K562 (cell line): ENCODE measurements around the gene QPCT. TPM values are rescaled to one million over a fixed set of nuclear protein-coding genes. Genes with fewer than 3 reads are reported as not detected.
"Not testable (repeated sequence)": the region's sequence is repeated elsewhere in the genome, so short reads cannot be mapped to it uniquely, and the experiment has no call there.

Source experiments
- ATAC-seq: fragments of 200-7000 bp; cut with Tn5 transposase; 3 replicates; pipeline ENCODE4 v1.9.1; 2020; ENCODE audit warnings: moderate library complexity
- BruUV-seq: library from RNA; stranded (reverse); fragments of 400-500 nt; replicated peaks from 2 replicates; lab custom pipeline; 2021; lab: Mats Ljungman, UMichigan
- CTCF ChIA-PET: fragments of 300-600 bp; formaldehyde crosslinking; extraction: SDS; loops from one replicate; lab custom pipeline; 2021; ENCODE audit warnings: low intra/inter-chr PET ratio; lab: Yijun Ruan, JAX
- POLR2A ChIA-PET: fragments of 300-600, 350-650 bp; sonication (Branson Sonifier 250); formaldehyde crosslinking; extraction: SDS; loops from one replicate; lab custom pipeline; 2021; ENCODE audit warnings: antibody characterized with exemption, inconsistent platforms; lab: Yijun Ruan, JAX
- DNase-seq, 4 experiments: peaks; one replicate each; pipeline versions ENCODE4 v3.0.0 to v3.0.0-alpha.2; 2011 to 2018; ENCODE audit warnings: low spot score in 3 of 4, mixed read lengths in 3 of 4; ENCODE audit errors: extremely low read depth in 1 of 4
- FAIRE-seq: peaks from 2 replicates; lab custom pipeline; 2011; peaks lifted over from hg19 to GRCh38; lab: Jason Lieb, UNC
- H2AFZ ChIP-seq: 2 replicates; pipeline ENCODE4 v1.6.0; 2011; ENCODE audit warnings: low read depth, low read length, control low read depth, inconsistent platforms
- H3K27ac ChIP-seq: fragments of 200-600 bp; 3 replicates; pipeline ENCODE4 v1.8.0; 2011; ENCODE audit warnings: low read depth, mild to moderate bottlenecking, control low read depth, inconsistent platforms, low read length, moderate library complexity, mixed read lengths; ENCODE audit errors: extremely low read depth
- H3K27me3 ChIP-seq, 2 experiments: fragments of 300-600 bp in 1 of 2; 2 replicates in 1 of 2; 3 replicates in 1 of 2; pipeline versions ENCODE4 v1.6.0 to v1.8.0; 2011; ENCODE audit warnings: inconsistent platforms in 2 of 2, low read length in 2 of 2, mild to moderate bottlenecking in 1 of 2, mixed read lengths in 1 of 2, moderate library complexity in 1 of 2; ENCODE audit not compliant: control insufficient read depth in 2 of 2, insufficient read depth in 2 of 2
- H3K36me3 ChIP-seq: fragments of 300-600 bp; 3 replicates; pipeline ENCODE4 v1.8.0; 2011; ENCODE audit warnings: mild to moderate bottlenecking, low read length, inconsistent platforms; ENCODE audit not compliant: control insufficient read depth, insufficient read depth
- H3K4me1 ChIP-seq, 2 experiments: fragments of 200-600 bp in 1 of 2; replicated peaks in 1 of 2; 2 replicates in 1 of 2; 3 replicates in 1 of 2; pipeline versions ENCODE4 v1.5.1 to v1.8.0; 2011; ENCODE audit warnings: inconsistent platforms in 2 of 2, low read length in 2 of 2, mild to moderate bottlenecking in 1 of 2, mixed read lengths in 1 of 2, moderate library complexity in 1 of 2; ENCODE audit not compliant: control insufficient read depth in 2 of 2, insufficient read depth in 2 of 2
- H3K4me2 ChIP-seq: 2 replicates; pipeline ENCODE4 v1.6.1; 2011; ENCODE audit warnings: low read length, control low read depth, inconsistent platforms, mixed read lengths; ENCODE audit not compliant: insufficient read depth
- H3K4me3 ChIP-seq: fragments of 200-600 bp; sonication (generic), shearing (Covaris generic); 2 replicates; pipeline ENCODE4 v1.5.1; 2016; ENCODE audit warnings: control low read depth, inconsistent platforms
- H3K79me2 ChIP-seq: fragments of 200-600 bp; 3 replicates; pipeline ENCODE4 v1.8.0; 2011; ENCODE audit warnings: low read length, inconsistent platforms; ENCODE audit not compliant: control insufficient read depth, insufficient read depth
- H3K9ac ChIP-seq, 2 experiments: 2 replicates each; pipeline versions ENCODE4 v1.6.0 to v1.6.1; 2011; ENCODE audit warnings: low read depth in 2 of 2, low read length in 2 of 2, control low read depth in 1 of 2, inconsistent platforms in 1 of 2, mild to moderate bottlenecking in 1 of 2, mixed read lengths in 1 of 2; ENCODE audit not compliant: insufficient read depth in 1 of 2
- H3K9me1 ChIP-seq: one replicate; pipeline ENCODE4 v1.6.0; 2011; ENCODE audit warnings: inconsistent platforms, mild to moderate bottlenecking, low read length, moderate library complexity; ENCODE audit not compliant: control insufficient read depth, insufficient read depth
- H3K9me3 ChIP-seq: replicated peaks from 2 replicates; pipeline ENCODE4 v1.5.1; 2011; ENCODE audit warnings: low read depth, low read length, inconsistent platforms; ENCODE audit not compliant: control insufficient read depth, insufficient read depth
- H4K20me1 ChIP-seq: replicated peaks from 2 replicates; pipeline ENCODE4 v1.6.1; 2011; ENCODE audit warnings: low read length, inconsistent platforms, mixed read lengths; ENCODE audit not compliant: control insufficient read depth, insufficient read depth
- ARHGAP35 ChIP-seq: fragments of 450-650 bp; IDR thresholded peaks from 2 replicates; pipeline ENCODE4 v1.6.1; 2018; ENCODE audit not compliant: partially characterized antibody
- WGBS: fragments of 100-300 bp; shearing (Covaris generic); methylation state at CpG from one replicate; pipeline ENCODE4 v1.1.6; 2016; ENCODE audit warnings: low coverage, mixed read lengths; ENCODE audit not compliant: insufficient coverage; ENCODE audit errors: missing lambda C conversion rate; 5-methylcytosine and 5-hydroxymethylcytosine counted together
- in situ Hi-C: fragments of 300-500 bp; cut with MboI; formaldehyde crosslinking; loops from 4 replicates; pipeline ENCODE4 v1.15.0; 2018; ENCODE audit warnings: inconsistent platforms, mixed read lengths
- intact Hi-C: fragments of 100-400 bp; cut with micrococcal nuclease; formaldehyde crosslinking; loops from 2 replicates; pipeline ENCODE4 v1.14.2; 2022
- polyA plus RNA-seq, 8 experiments: library from polyadenylated mRNA; depleted of rRNA in 4 of 8; stranded (reverse) in 5 of 8; unstranded in 3 of 8; fragments of >200 nt; fragmentation: Nextera tagmentation in 2 of 8; fragmentation: Illumina TruSeq in 1 of 8; extraction: Ambion mirVana in 2 of 8; extraction: Trizol in 1 of 8; gene quantifications; 2 replicates each; pipeline versions ENCODE4 v1.2.1 to v1.2.3, GENCODE V29; 2011 to 2014; ENCODE audit warnings: inconsistent platforms in 1 of 8, missing spikeins in 1 of 8
- total RNA-seq, 7 experiments: library from RNA; depleted of rRNA in 6 of 7; stranded (reverse); fragments of >200 nt in 6 of 7; fragmentation: Illumina TruSeq in 2 of 7; extraction: Trizol in 2 of 7; gene quantifications; 2 replicates each; pipeline versions ENCODE4 v1.2.1 to v1.2.3, GENCODE V29; 2011 to 2021; ENCODE audit warnings: low replicate concordance in 1 of 7
- TF ChIP-seq, protein P1 (sequence below): sonication (generic); formaldehyde crosslinking; IDR thresholded peaks from 2 replicates; pipeline ENCODE4 v1.8.0; 2022; ENCODE audit warnings: missing genetic modification reagents, mild to moderate bottlenecking, moderate library complexity, borderline replicate concordance

Gene QPCT
- total and polyA plus RNA-seq, 9 of the 15 experiments (the other 6 are each of a cell fraction or from before 2014, with no cell fraction given) = 0.07 TPM; not detected in 8

DNA sequence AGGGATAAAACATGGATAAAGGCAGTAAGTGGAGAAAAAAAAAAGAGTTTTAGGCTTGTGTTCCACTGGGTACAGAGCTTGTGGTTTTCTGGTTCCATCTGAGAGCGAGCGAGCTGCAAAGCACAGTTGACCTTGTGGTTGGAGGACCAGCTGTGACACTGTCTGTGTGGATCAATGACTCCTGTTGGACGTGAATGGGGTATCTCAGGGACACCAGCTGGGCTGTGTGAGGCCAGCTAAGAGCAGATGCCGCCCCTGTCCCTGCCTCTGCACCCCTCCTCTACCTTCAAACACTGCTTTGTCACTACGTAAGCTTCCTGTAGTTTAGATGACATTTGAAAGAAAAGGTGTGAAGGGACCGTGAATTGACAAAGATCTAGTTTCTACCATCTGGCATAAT lies 67.8 kb downstream of the QPCT start:
- POLR2A ChIA-PET = interaction anchor here (0.9 kb wide), 1 partner anchor 10 kb away, joined by 3 read pairs; no protein-coding TSS in a partner anchor

DNA sequence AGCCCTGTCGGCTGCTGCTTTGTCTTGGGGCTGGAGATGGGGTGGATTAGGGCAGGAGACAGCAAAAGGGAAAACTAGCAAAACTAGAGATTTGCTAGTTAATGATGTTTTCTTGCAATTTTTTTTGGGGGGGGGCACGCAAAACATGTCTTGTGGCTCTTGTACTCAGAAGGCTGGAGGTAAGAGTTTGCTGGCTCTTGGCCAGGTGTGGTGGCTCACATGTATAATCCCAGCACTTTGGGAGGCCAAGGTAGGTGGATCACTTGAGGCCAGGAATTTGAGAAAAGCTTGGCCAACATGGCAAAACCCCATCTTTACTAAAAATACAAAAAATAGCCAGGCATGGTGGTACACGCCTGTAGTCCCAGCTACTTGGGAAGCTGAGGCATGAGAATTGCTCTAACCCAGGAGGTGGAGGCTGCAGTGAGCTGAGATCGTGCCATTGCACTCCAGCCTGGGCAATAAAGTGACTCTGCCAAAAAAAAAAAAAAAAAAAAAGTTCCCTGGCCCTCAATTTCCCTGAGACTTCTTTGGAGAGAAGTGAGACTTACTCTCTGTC lies 69.6 kb downstream of the QPCT start:
- H3K27ac ChIP-seq, H3K9me3 ChIP-seq, in situ Hi-C loops, H4K20me1 ChIP-seq, H3K36me3 ChIP-seq, H3K4me2 ChIP-seq, H3K9ac ChIP-seq, DNase-seq, ATAC-seq, H3K9me1 ChIP-seq, BruUV-seq, H3K79me2 ChIP-seq, H3K27me3 ChIP-seq, H3K4me3 ChIP-seq, FAIRE-seq: not testable (repeated sequence)
- Histone ChIP-seq H3K4me1 (peaks cover 3 to 15% of the 10 kb centered on the region in 2 experiments; a peak in 2 of 5 replicates), H2AFZ (peak overlapping the region; percentile 0; the same call in 1 of the 2 replicates)
- ChIA-PET POLR2A (interaction anchor here (0.6 to 1.1 kb wide), 3 partner anchors 18 to 1526 kb away, joined by 3 to 4 read pairs (median 3); no protein-coding TSS in a partner anchor), CTCF (interaction anchor here (0.6 to 2.6 kb wide), 5 partner anchors 19 to 464 kb away, joined by 4 to 30 read pairs (median 7); no protein-coding TSS in a partner anchor)
- intact Hi-C loops = loop anchor here (1.0 to 10.0 kb wide), 3 partner anchors 121 to 463 kb away; no protein-coding TSS in a partner anchor
- WGBS = 9% methylated on average over 4 of the region's 4 CpGs

More for the DNA sequence above, 67.8 kb downstream of the QPCT start:
- in situ Hi-C loops (no loop called here), intact Hi-C loops (loop anchor here (10.0 kb wide), 1 partner anchor 123 kb away; no protein-coding TSS in a partner anchor)
- H3K27me3 ChIP-seq = peaks cover 0 to 8% of the 10 kb centered on the region in 2 experiments; a peak in 1 of 5 replicates
- peaks cover 3% of the 10 kb centered on the region for H3K9me1 ChIP-seq
- CTCF ChIA-PET = no interaction called here
- no peak overlapping the region for H3K27ac ChIP-seq
- TF ChIP-seq ARHGAP35 = no peak
- TF ChIP-seq, protein P1, sequence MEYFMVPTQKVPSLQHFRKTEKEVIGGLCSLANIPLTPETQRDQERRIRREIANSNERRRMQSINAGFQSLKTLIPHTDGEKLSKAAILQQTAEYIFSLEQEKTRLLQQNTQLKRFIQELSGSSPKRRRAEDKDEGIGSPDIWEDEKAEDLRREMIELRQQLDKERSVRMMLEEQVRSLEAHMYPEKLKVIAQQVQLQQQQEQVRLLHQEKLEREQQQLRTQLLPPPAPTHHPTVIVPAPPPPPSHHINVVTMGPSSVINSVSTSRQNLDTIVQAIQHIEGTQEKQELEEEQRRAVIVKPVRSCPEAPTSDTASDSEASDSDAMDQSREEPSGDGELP (CRISPR knock-in tag) = 0 out of 2 replicates have a peak, but pooled peaks have one; percentile 19
- H3K4me2 ChIP-seq = no peak overlapping the region
- no peaks in the 10 kb centered on the region for H4K20me1 ChIP-seq
- no peak overlapping the region for H3K9ac ChIP-seq
- H3K4me3 ChIP-seq = no peak overlapping the region
- peaks cover 3 to 15% of the 10 kb centered on the region in 2 experiments; a peak in 2 of 5 replicates for H3K4me1 ChIP-seq
- H2AFZ ChIP-seq = no peak overlapping the region
- FAIRE-seq (no peak), ATAC-seq (no peak), DNase-seq (no peak)
- WGBS = 12% methylated on average over 6 of the region's 6 CpGs
- no peaks in the 10 kb centered on the region for H3K36me3 ChIP-seq
- H3K79me2 ChIP-seq = no peaks in the 10 kb centered on the region
- no TSS peak for BruUV-seq
- no peaks in the 10 kb centered on the region for H3K9me3 ChIP-seq
